ENCODE measurements around the gene SIN3B.

The SIN3B gene

GRCh38 chr19:16822648-16823047 lies 6.5 kb upstream of the SIN3B start:
- in situ Hi-C loops (cut with MboI; ENCODE audit: low sequenced_read_pairs) = no loop called here

- in situ Hi-C loops (cut with MboI; ENCODE audit: low sequenced_read_pairs) = no loop called here
These were observed 4.4 kb upstream of the SIN3B start for GRCh38 chr19:16824658-16825311.

- in situ Hi-C loops (cut with MboI; ENCODE audit: low sequenced_read_pairs) = no loop called here
These were observed 3.7 kb upstream of the SIN3B start for GRCh38 chr19:16825312-16826052.

GRCh38 chr19:16829822-16830289 lies 658 bp downstream of the SIN3B start:
- in situ Hi-C loops (cut with MboI; ENCODE audit: low sequenced_read_pairs) = no loop called here

DNA sequence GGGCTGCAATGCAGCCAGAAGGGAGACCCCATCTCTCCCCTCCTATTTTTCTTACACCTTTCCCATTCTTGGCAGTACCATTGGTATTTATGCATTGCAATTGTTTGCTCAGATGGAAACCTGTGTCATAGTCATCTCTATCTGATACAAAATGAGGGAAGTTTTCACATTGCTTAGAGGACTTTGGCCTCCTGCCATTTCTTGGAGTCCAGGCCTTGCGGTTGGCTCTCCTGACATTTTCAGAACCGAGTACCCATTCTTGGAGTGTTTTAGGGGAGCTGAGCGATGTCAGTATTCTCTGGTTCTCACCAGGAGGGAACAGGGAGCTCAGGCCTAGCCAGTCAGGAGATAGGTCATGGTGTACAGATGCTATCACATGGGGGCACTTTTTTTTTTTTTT lies 1.5 kb downstream of the SIN3B start:
- in situ Hi-C loops (cut with MboI; ENCODE audit: low sequenced_read_pairs) = no loop called here

- in situ Hi-C loops (cut with MboI; ENCODE audit: low sequenced_read_pairs) = no loop called here
These were observed 2.3 kb downstream of the SIN3B start for GRCh38 chr19:16831531-16831930.

- in situ Hi-C loops (cut with MboI; ENCODE audit: low sequenced_read_pairs) = no loop called here
These were observed 5.5 kb downstream of the SIN3B start for GRCh38 chr19:16834747-16835146.

GRCh38 chr19:16836115-16837034 lies 7.2 kb downstream of the SIN3B start:
- in situ Hi-C loops (cut with MboI; ENCODE audit: low sequenced_read_pairs) = no loop called here

- in situ Hi-C loops (cut with MboI; ENCODE audit: low sequenced_read_pairs) = no loop called here
These were observed 7.8 kb downstream of the SIN3B start for GRCh38 chr19:16837035-16837362.

DNA sequence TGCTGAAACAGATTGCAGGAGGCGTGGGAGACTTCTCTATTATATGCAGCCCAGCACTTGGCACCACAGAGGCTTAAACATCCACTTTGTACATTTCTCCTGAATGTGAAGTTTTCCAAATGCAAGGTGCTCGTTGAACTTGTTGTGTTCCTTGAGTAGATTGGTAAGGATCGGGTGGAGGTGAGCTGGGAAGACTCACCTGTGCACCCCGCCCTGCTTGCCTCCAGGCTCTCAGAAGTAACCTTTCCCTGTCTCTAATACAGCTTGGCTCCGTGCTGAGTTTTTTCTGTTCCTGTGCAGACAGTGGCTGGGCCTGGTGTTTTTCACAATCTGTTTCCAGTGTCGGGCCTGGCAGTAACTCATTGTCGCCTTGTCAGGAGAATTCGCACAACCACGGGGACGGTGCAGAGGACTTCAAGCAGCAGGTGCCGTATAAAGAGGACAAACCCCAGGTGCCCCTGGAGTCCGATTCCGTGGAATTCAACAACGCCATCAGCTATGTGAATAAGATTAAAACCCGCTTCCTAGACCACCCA lies 12.3 kb downstream of the SIN3B start:
- in situ Hi-C loops (cut with MboI; ENCODE audit: low sequenced_read_pairs) = no loop called here

DNA sequence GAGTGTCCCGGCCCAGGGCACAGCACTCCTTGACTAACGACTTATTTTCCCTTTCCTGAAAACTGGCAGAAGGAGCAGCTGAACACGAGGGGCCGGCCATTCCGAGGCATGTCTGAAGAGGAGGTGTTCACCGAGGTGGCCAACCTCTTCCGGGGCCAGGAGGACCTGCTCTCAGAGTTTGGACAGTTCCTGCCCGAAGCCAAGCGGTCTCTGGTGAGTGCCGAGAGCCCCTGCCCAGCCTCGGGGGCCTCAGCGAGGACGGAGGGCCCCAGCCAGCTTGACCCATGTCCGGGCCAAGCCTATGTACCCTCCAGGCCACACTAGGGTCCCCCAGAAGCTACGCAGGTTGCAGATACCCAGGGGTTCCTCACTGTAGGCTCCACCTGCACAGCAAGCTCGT lies 17.7 kb downstream of the SIN3B start:
- in situ Hi-C loops (cut with MboI; ENCODE audit: low sequenced_read_pairs) = no loop called here

DNA sequence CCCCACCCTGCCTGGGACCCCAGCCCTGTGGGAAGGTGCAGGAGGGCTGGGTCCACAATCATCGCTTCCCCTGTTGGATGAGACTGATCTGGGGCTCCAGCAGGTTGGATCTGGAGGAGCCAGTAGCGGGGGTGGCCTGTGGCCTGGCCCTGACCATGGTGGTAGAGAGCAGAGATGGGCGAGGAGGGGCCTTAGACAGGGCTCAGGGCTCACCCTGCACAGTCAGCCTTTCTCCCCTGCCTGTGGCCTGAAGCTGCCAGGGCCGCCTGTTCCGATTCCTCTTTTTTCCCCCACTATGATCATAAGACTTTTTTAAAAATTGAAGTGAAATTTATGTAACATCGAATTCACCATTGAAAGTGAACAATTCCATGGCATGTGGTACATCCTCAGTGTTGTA lies 18.2 kb downstream of the SIN3B start:
- in situ Hi-C loops (cut with MboI; ENCODE audit: low sequenced_read_pairs) = no loop called here

- in situ Hi-C loops (cut with MboI; ENCODE audit: low sequenced_read_pairs) = no loop called here
These were observed 20.0 kb downstream of the SIN3B start for GRCh38 chr19:16849168-16849567.

DNA sequence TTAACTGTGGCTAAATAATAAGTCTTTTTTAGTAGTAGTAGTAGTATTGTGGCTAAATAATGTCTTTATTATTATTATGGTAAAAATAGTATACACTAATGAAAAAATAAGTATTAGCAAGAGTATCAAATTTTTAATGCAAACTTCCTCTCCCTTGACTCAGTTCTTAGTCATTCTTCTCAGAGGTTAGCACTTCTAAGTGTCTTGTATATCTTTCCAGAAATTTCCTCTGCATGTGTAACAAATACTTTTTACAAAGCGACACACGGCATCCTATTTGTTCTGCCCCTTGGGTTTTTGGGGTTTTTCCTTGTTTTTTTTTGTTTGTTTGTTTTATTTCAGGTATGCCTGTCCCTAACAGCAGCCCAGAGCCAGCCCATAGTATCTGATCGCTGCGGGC lies 20.9 kb downstream of the SIN3B start:
- in situ Hi-C loops (cut with MboI; ENCODE audit: low sequenced_read_pairs) = no loop called here

DNA sequence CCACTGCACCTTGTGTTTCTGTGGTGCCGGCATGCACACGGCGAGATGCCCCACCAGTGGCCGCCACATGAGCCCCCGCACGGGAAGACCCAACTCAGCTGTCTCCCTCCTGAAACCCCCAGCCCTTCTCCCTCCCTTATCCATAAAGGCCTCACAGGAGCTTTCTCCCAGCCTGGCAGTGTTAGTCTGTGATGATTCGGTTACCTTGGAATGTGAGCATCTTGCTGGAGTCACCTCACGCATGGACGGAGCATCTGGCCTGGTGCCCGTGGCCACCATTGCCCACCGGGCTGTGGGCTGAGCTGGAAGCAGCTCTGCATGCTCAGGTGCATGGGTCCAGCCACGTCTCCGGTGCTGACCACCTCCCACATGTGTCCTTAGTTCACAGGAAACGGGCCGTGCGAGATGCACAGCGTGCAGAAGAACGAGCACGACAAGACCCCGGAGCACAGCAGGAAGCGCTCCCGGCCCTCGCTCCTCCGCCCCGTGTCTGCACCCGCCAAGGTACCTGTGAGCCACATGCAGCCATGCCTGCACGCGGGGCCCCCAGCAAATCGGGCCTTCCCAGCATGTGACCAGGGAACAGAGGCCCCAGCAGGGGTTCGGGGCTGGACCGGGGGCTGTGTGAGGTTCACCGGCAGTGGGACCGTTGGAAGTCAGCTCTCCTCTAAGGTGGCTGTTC lies 22.0 kb downstream of the SIN3B start:
- in situ Hi-C loops (cut with MboI; ENCODE audit: low sequenced_read_pairs) = no loop called here

DNA sequence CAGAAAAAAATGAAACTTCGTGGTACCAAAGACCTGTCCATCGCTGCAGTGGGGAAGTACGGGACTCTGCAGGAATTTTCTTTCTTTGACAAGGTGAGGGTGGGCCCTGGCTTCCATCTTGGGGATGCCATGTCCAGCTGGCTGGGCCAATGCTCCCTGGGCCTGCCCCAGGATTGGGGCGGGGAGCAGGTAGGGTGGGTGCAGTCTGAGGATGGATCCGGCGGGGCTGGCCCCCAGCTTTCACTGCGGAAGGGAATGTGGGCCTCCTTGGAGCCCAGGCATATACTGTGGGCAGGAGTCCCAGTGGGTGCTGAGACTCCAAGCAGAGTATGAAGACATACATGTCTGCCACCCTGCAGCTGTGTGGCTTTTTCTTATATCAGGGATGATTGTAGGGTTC lies 23.9 kb downstream of the SIN3B start:
- in situ Hi-C loops (cut with MboI; ENCODE audit: low sequenced_read_pairs) = no loop called here

DNA sequence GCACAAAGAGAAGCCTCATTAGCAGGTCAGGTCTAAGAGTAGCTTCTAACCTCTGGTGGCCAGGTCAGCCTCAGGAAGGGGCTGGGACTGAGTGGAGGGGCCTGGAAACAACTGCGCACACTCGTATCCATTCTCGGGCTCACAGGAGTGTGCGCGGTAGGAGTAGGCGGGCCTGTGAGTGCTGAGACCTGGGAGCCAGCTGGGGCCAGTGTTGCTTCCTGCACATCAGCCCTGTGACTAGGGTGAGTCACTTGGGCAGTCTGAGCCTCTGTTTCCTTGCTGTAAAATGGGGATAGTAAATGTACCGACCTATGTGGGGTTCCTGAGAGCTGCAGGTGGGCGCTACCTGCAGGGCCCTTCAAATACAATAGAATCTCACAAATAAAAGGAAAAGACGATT lies 26.9 kb downstream of the SIN3B start:
- in situ Hi-C loops (cut with MboI; ENCODE audit: low sequenced_read_pairs) = no loop called here

- in situ Hi-C loops (cut with MboI; ENCODE audit: low sequenced_read_pairs) = no loop called here
These were observed 30.4 kb downstream of the SIN3B start for GRCh38 chr19:16859626-16860025.

DNA sequence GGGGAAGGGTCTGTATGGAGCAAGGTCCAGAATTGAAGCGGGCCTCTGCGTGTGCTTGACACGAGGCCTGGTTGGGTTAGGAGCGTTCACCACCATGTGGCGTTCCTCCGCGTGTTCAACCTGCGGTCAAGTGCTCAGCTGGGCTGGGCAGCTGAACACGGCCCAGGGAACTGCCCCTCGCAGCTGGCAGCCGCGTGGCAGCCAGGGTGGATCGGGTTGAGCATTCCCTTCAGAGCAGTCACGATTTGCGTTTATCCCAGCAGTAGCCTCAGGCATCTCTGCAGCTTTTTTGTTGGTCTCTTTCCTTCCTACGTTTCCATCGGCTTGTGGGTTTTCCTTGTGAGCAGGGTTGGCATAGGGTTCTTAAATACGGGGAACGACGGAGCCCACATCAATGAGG lies 30.9 kb downstream of the SIN3B start:
- in situ Hi-C loops (cut with MboI; ENCODE audit: low sequenced_read_pairs) = no loop called here

GRCh38 chr19:16861011-16861410 lies 31.8 kb downstream of the SIN3B start:
- in situ Hi-C loops (cut with MboI; ENCODE audit: low sequenced_read_pairs) = no loop called here

DNA sequence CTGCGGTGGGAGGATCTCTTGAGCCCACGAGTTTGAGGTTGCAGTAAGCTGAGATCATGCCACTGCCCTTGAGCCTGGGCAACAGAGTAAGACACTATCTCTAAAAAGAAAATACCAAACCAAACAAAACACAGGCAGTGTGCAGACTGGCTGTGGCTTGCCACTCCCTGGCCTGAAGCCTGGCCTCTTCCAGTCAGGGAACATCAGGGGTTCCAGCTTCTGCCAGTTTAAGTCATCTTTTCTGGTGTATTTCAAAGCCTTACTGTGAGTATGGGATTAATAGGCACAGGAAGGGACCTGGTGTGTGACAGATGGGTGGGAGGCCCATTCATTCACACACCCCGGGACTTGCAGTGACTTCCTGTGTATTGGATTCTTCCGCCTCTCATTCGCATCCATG lies 32.6 kb downstream of the SIN3B start:
- in situ Hi-C loops (cut with MboI; ENCODE audit: low sequenced_read_pairs) = no loop called here

Data from hTERT RPE-1 (cell line).